Endothelial cell of umbilical vein (primary cell): ENCODE measurements around the gene MRPL21. TPM values are rescaled to one million over a fixed set of nuclear protein-coding genes. Genes with fewer than 3 reads are reported as not detected.

Experiments
- BruUV-seq: library from RNA; stranded (reverse); fragments of 400-500 nt; replicated peaks from 2 replicates; lab custom pipeline; 2021; lab: Mats Ljungman, UMichigan
- CTCF ChIA-PET: fragments of 300-600, 350-600 bp; sonication (Branson Sonifier 250); formaldehyde crosslinking; loops from one replicate; lab custom pipeline; 2021; ENCODE audit warnings: antibody characterized with exemption, inconsistent platforms; lab: Charles Lee
- POLR2A ChIA-PET: fragments of 300-600, 350-600 bp; sonication (Branson Sonifier 250); formaldehyde crosslinking; loops from one replicate; lab custom pipeline; 2021; ENCODE audit warnings: antibody characterized with exemption, inconsistent platforms; lab: Charles Lee
- DNase-seq: peaks from one replicate; pipeline ENCODE4 v3.0.0-alpha.2; 2011; ENCODE audit warnings: low read depth, low spot score
- FAIRE-seq: peaks from 2 replicates; lab custom pipeline; 2011; peaks lifted over from hg19 to GRCh38; lab: Jason Lieb, UNC
- H2AFZ ChIP-seq: 2 replicates; pipeline ENCODE4 v1.6.0; 2012; ENCODE audit warnings: low read depth, low read length, control low read depth, inconsistent platforms
- H3K27ac ChIP-seq: 2 replicates; pipeline ENCODE4 v1.5.1; 2011; ENCODE audit warnings: low read depth, mild to moderate bottlenecking, control low read depth, low read length, moderate library complexity; ENCODE audit not compliant: insufficient read depth
- H3K27me3 ChIP-seq, 2 experiments: 2 replicates each; pipeline versions ENCODE4 v1.6.0 to v1.6.1; 2011; ENCODE audit warnings: low read length in 2 of 2, mixed read lengths in 1 of 2; ENCODE audit not compliant: control insufficient read depth in 2 of 2, insufficient read depth in 2 of 2
- H3K36me3 ChIP-seq, 2 experiments: 2 replicates in 1 of 2; 3 replicates in 1 of 2; pipeline ENCODE4 v1.5.1; 2011; ENCODE audit warnings: low read length in 2 of 2, mild to moderate bottlenecking in 1 of 2, moderate library complexity in 1 of 2; ENCODE audit not compliant: control insufficient read depth in 2 of 2, insufficient read depth in 2 of 2; ENCODE audit errors: extremely low read depth in 1 of 2
- H3K4me1 ChIP-seq: 3 replicates; pipeline ENCODE4 v1.5.1; 2011; ENCODE audit warnings: mild to moderate bottlenecking, low read length; ENCODE audit not compliant: control insufficient read depth, insufficient read depth; ENCODE audit errors: extremely low read depth
- H3K4me2 ChIP-seq: 2 replicates; pipeline ENCODE4 v1.6.1; 2011; ENCODE audit warnings: low read length, control low read depth, mixed read lengths; ENCODE audit not compliant: insufficient read depth
- H3K4me3 ChIP-seq, 3 experiments: fragments of 200-600 bp in 1 of 3; sonication (generic), shearing (Covaris generic) in 1 of 3; replicated peaks in 1 of 3; 2 replicates each; pipeline ENCODE4 v1.5.1; 2011 to 2016; ENCODE audit warnings: control low read depth in 3 of 3, low read length in 3 of 3, mild to moderate bottlenecking in 2 of 3, inconsistent platforms in 1 of 3, low read depth in 1 of 3, moderate library complexity in 1 of 3; ENCODE audit not compliant: insufficient read depth in 1 of 3
- H3K79me2 ChIP-seq: 2 replicates; pipeline ENCODE4 v1.6.0; 2012; ENCODE audit warnings: low read length, inconsistent platforms; ENCODE audit not compliant: control insufficient read depth, insufficient read depth
- H3K9ac ChIP-seq: replicated peaks from 2 replicates; pipeline ENCODE3; 2011; ENCODE audit warnings: low read length, control low read depth; ENCODE audit not compliant: insufficient read depth; ENCODE audit errors: extremely low read depth
- H3K9me1 ChIP-seq: replicated peaks from 3 replicates; pipeline ENCODE4 v1.6.0; 2011; ENCODE audit warnings: mild to moderate bottlenecking, low read length; ENCODE audit not compliant: control insufficient read depth, insufficient read depth; ENCODE audit errors: extremely low read depth
- H3K9me3 ChIP-seq: replicated peaks from 2 replicates; pipeline ENCODE4 v1.5.1; 2012; ENCODE audit warnings: low read length, inconsistent platforms; ENCODE audit not compliant: control insufficient read depth, insufficient read depth
- H4K20me1 ChIP-seq: replicated peaks from 2 replicates; pipeline ENCODE3; 2011; ENCODE audit warnings: mild to moderate bottlenecking, low read length; ENCODE audit not compliant: control insufficient read depth, insufficient read depth; ENCODE audit errors: extremely low read depth
- CTCF ChIP-seq, 2 donors: IDR thresholded peaks; 1 replicate in 1 of 2; 2 replicates in 1 of 2; pipeline ENCODE4 v1.5.1; 2011; ENCODE audit warnings: low read length in 2 of 2, mild to moderate bottlenecking in 2 of 2, moderate library complexity in 2 of 2, control low read depth in 1 of 2, inconsistent platforms in 1 of 2, low read depth in 1 of 2; ENCODE audit not compliant: insufficient read depth in 1 of 2; ENCODE audit errors: extremely low read depth in 1 of 2
- EZH2 ChIP-seq: IDR thresholded peaks from 2 replicates; pipeline ENCODE4 v1.6.1; 2012; ENCODE audit warnings: borderline replicate concordance, low read depth, mild to moderate bottlenecking, moderate library complexity, low read length, inconsistent platforms; ENCODE audit not compliant: severe bottlenecking
- FOS ChIP-seq: IDR thresholded peaks from 2 replicates; pipeline ENCODE4 v1.6.1; 2011; ENCODE audit warnings: mild to moderate bottlenecking, low read length, moderate library complexity, borderline replicate concordance; ENCODE audit not compliant: insufficient read depth
- GATA2 ChIP-seq: IDR thresholded peaks from 2 replicates; pipeline ENCODE4 v1.7.0; 2011; ENCODE audit warnings: low read depth, mild to moderate bottlenecking, moderate library complexity, mixed read lengths, low read length; ENCODE audit not compliant: insufficient read length, insufficient read depth
- JUN ChIP-seq: IDR thresholded peaks from 2 replicates; pipeline ENCODE4 v1.6.1; 2011; ENCODE audit warnings: borderline replicate concordance, low read depth; ENCODE audit not compliant: insufficient read length, insufficient read depth
- MYC ChIP-seq: IDR thresholded peaks from one replicate; pipeline ENCODE4 v1.6.1; 2011; ENCODE audit warnings: mild to moderate bottlenecking, low read depth, low read length
- POLR2A ChIP-seq: IDR thresholded peaks from 2 replicates; pipeline ENCODE4 v1.6.1; 2012; ENCODE audit warnings: low read depth, mild to moderate bottlenecking, control low read depth, low read length
- POLR2AphosphoS5 ChIP-seq: IDR thresholded peaks from 2 replicates; pipeline ENCODE4 v1.6.1; 2012; ENCODE audit warnings: low read depth, mild to moderate bottlenecking, control low read depth, low read length, moderate library complexity; ENCODE audit not compliant: insufficient read depth
- dilution Hi-C: fragments of 300-500 bp; cut with MboI; formaldehyde crosslinking; loops from one replicate; pipeline ENCODE4 v1.15.0; 2019; ENCODE audit warnings: low sequenced_read_pairs; ENCODE audit not compliant: extremely low pct_ligation_motif_present
- intact Hi-C: fragments of 100-400 bp; cut with micrococcal nuclease; formaldehyde crosslinking; loops from one replicate; pipeline ENCODE4 v1.10.0; 2022
- polyA plus RNA-seq, 4 experiments: library from polyadenylated mRNA; depleted of rRNA in 3 of 4; stranded (reverse) in 3 of 4; unstranded in 1 of 4; fragments of >200 nt; gene quantifications; 2 replicates each; pipeline versions ENCODE4 v1.2.1 to v1.2.3, GENCODE V29; 2011 to 2012; ENCODE audit warnings: missing spikeins in 1 of 4
- total RNA-seq: library from RNA; stranded (reverse); gene quantifications from 2 replicates; pipeline ENCODE4 v1.2.3, GENCODE V29; 2021
- TF ChIP-seq, protein P1 (sequence below): IDR thresholded peaks from 2 replicates; pipeline ENCODE4 v1.6.1; 2011; ENCODE audit not compliant: insufficient read depth, insufficient read length

Gene MRPL21
- total and polyA plus RNA-seq, 2 donors (not counting 3 experiments of a cell fraction or from before 2014, with no cell fraction given) = 52.2 to 65.5 TPM

DNA sequence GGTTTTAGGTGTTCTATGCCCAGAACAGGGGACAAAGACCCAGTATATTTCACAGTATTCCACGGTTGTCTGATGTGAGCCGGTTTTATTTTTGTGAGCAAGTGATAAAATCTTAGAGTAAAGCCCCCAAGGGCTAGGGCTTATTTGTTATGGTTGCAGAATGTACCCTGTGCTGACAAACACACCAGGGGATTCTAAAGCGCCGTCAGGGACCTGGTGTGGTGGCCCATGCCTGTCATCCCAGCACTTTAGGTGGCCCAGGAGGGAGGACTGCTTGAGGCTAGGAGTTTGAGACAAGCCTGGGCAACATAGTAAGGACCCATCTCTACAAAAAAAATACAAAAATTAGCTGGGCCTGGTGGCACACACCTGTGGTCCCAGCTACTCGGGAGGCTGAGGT, 22.8 kb downstream of the MRPL21 start:
- no peak for FAIRE-seq
- no peak overlapping the region for H3K4me3 ChIP-seq
- H4K20me1 ChIP-seq = no peaks in the 10 kb centered on the region
- BruUV-seq = no TSS peak
- CTCF ChIA-PET = no interaction called here
- dilution Hi-C loops = no loop called here
- POLR2A ChIA-PET = no interaction called here
- no peaks in the 10 kb centered on the region for H3K27me3 ChIP-seq
- H3K9me3 ChIP-seq = no peaks in the 10 kb centered on the region
- no peak overlapping the region for H2AFZ ChIP-seq
- no peaks in the 10 kb centered on the region for H3K79me2 ChIP-seq
- H3K4me2 ChIP-seq = no peak overlapping the region
- H3K27ac ChIP-seq = no peak overlapping the region
- H3K36me3 ChIP-seq = no peaks in the 10 kb centered on the region
- H3K9ac ChIP-seq = no peak overlapping the region
- TF ChIP-seq GATA2 (no peak), FOS (no peak)
- intact Hi-C loops = no loop called here
- H3K9me1 ChIP-seq = no peaks in the 10 kb centered on the region
- DNase-seq = no peak
- no peaks in the 10 kb centered on the region for H3K4me1 ChIP-seq

- Histone ChIP-seq H3K27me3 (peaks cover 0 to 2% of the 10 kb centered on the region in 2 experiments), H3K9me1 (no peaks in the 10 kb centered on the region), H3K27ac (no peak overlapping the region), H3K4me3 (no peak overlapping the region), H3K9me3 (no peaks in the 10 kb centered on the region), H4K20me1 (no peaks in the 10 kb centered on the region), H2AFZ (no peak overlapping the region), H3K79me2 (no peaks in the 10 kb centered on the region), H3K4me2 (no peak overlapping the region), H3K36me3 (no peaks in the 10 kb centered on the region), H3K9ac (no peak overlapping the region), H3K4me1 (peaks cover 4% of the 10 kb centered on the region)
- no peak for FAIRE-seq
- intact Hi-C loops = no loop called here
- CTCF ChIA-PET = no interaction called here
- TF ChIP-seq POLR2AphosphoS5 (no peak), EZH2 (no peak), FOS (no peak), GATA2 (no peak), CTCF (IDR thresholded peaks at IDR 0.05; ENCODE audit: extremely low read depth in 1 of 2, insufficient read depth in 1 of 2, low read depth in 1 of 2, low read length in 2 of 2) (no peak), MYC (no peak), JUN (no peak), POLR2A (no peak)
- TF ChIP-seq, protein P1, sequence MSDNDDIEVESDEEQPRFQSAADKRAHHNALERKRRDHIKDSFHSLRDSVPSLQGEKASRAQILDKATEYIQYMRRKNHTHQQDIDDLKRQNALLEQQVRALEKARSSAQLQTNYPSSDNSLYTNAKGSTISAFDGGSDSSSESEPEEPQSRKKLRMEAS = no peak
- DNase-seq = no peak
- no TSS peak for BruUV-seq
- dilution Hi-C loops = no loop called here
- POLR2A ChIA-PET = no interaction called here
Measured at GRCh38 chr11:68878022-68878421, 25.6 kb downstream of the MRPL21 start.
